WTC11 (cell line): ENCODE data around the gene ASCC1. TPM values are rescaled to one million over a fixed set of nuclear protein-coding genes. Genes with fewer than 3 reads are reported as not detected.
A peak's percentile ranks its signal among the peaks of the same experiment; 100 is the strongest.

Experiments used
- ATAC-seq: fragments of 200-7000 bp; cut with Tn5 transposase; 2 replicates; pipeline ENCODE4 v1.10.0; 2021; ENCODE audit warnings: mild to moderate bottlenecking, moderate library complexity
- CTCF ChIA-PET: fragments of 300-600 bp; sonication (Branson Sonifier 250); formaldehyde crosslinking; loops from one replicate; lab custom pipeline; 2021; ENCODE audit warnings: antibody characterized with exemption; lab: Charles Lee
- POLR2A ChIA-PET: fragments of 350-600 bp; sonication (Branson Sonifier 250); formaldehyde crosslinking; loops from one replicate; lab custom pipeline; 2021; ENCODE audit warnings: antibody characterized with exemption; lab: Charles Lee
- DNase-seq: peaks from one replicate; pipeline ENCODE4 v3.0.0; 2021; ENCODE audit warnings: low spot score
- H3K27ac Mint-ChIP-seq: 2 replicates; pipeline ENCODE4 v1.8.0; 2021; ENCODE audit warnings: mixed read lengths
- H3K27me3 Mint-ChIP-seq: 2 replicates; pipeline ENCODE4 v1.8.0; 2021; ENCODE audit warnings: low read depth, mild to moderate bottlenecking, moderate library complexity, mixed read lengths
- H3K36me3 Mint-ChIP-seq: 2 replicates; pipeline ENCODE4 v1.8.0; 2021; ENCODE audit warnings: mixed read lengths
- H3K4me1 Mint-ChIP-seq: 2 replicates; pipeline ENCODE4 v1.8.0; 2022; ENCODE audit warnings: mixed read lengths
- H3K4me3 Mint-ChIP-seq: 2 replicates; pipeline ENCODE4 v1.8.0; 2021; ENCODE audit warnings: mild to moderate bottlenecking, moderate library complexity, mixed read lengths
- H3K9me3 Mint-ChIP-seq: 2 replicates; pipeline ENCODE4 v1.8.0; 2021; ENCODE audit warnings: mixed read lengths
- AR ChIP-seq: fragments of 250-450 bp; sonication (Bioruptor Pico); IDR thresholded peaks from 2 replicates; pipeline ENCODE4 v1.9.0; 2021; ENCODE audit warnings: mild to moderate bottlenecking
- CBFB ChIP-seq: sonication (generic); formaldehyde crosslinking; IDR thresholded peaks from 2 replicates; pipeline ENCODE4 v1.8.1; 2022; ENCODE audit warnings: mild to moderate bottlenecking, low read depth, missing genetic modification reagents
- CREM ChIP-seq: sonication (generic); formaldehyde crosslinking; IDR thresholded peaks from 2 replicates; pipeline ENCODE4 v1.8.1; 2022; ENCODE audit warnings: mild to moderate bottlenecking, missing genetic modification reagents, moderate library complexity
- E2F1 ChIP-seq: sonication (generic); formaldehyde crosslinking; IDR thresholded peaks from 2 replicates; pipeline ENCODE4 v1.8.0; 2022; ENCODE audit warnings: mild to moderate bottlenecking, missing genetic modification reagents
- GABPB1 ChIP-seq: sonication (generic); formaldehyde crosslinking; IDR thresholded peaks from 2 replicates; pipeline ENCODE4 v1.8.1; 2023; ENCODE audit warnings: mild to moderate bottlenecking, missing genetic modification reagents
- HMGA2 ChIP-seq: fragments of 250-450 bp; sonication (Bioruptor Pico); IDR thresholded peaks from 2 replicates; pipeline ENCODE4 v1.4.0; 2021; ENCODE audit warnings: mild to moderate bottlenecking, moderate library complexity
- TEAD1 ChIP-seq: sonication (generic); formaldehyde crosslinking; IDR thresholded peaks from 2 replicates; pipeline ENCODE4 v1.8.0; 2022; ENCODE audit warnings: mild to moderate bottlenecking, missing genetic modification reagents
- USF2 ChIP-seq: sonication (generic); formaldehyde crosslinking; IDR thresholded peaks from 2 replicates; pipeline ENCODE4 v1.8.1; 2023; ENCODE audit warnings: mild to moderate bottlenecking, missing genetic modification reagents, moderate library complexity
- ZNF396 ChIP-seq: fragments of 250-450 bp; sonication (Bioruptor Pico); IDR thresholded peaks from 2 replicates; pipeline ENCODE4 v1.8.0; 2021; ENCODE audit warnings: mild to moderate bottlenecking, moderate library complexity, borderline replicate concordance
- ZNF671 ChIP-seq: fragments of 250-450 bp; sonication (Bioruptor Pico); IDR thresholded peaks from 2 replicates; pipeline ENCODE4 v1.8.0; 2021; ENCODE audit warnings: mild to moderate bottlenecking
- total RNA-seq: library from RNA; stranded (reverse); gene quantifications from 3 replicates; pipeline ENCODE4 v1.2.3, GENCODE V29; 2021
- TF ChIP-seq, protein P1 (sequence below): fragments of 250-450 bp; sonication (Bioruptor Pico); conservative IDR thresholded peaks from 2 replicates; pipeline ENCODE4 v1.9.0; 2021; ENCODE audit warnings: mild to moderate bottlenecking
- TF ChIP-seq, protein P2 (sequence below): fragments of 250-450 bp; sonication (Bioruptor Pico); IDR thresholded peaks from 2 replicates; pipeline ENCODE4 v1.9.0; 2021; ENCODE audit warnings: mild to moderate bottlenecking
- TF ChIP-seq, protein P3 (sequence below): sonication (generic); formaldehyde crosslinking; IDR thresholded peaks from 2 replicates; pipeline ENCODE4 v1.8.0; 2022; ENCODE audit warnings: mild to moderate bottlenecking, missing genetic modification reagents
- TF ChIP-seq, protein P4 (sequence below): sonication (generic); formaldehyde crosslinking; IDR thresholded peaks from 2 replicates; pipeline ENCODE4 v1.8.0; 2023; ENCODE audit warnings: missing genetic modification reagents

Gene ASCC1
- total RNA-seq, 1 experiment from 2014 or later = 30.4 TPM

GRCh38 chr10:72253578-72253977, 37.5 kb upstream of the ASCC1 start (continued):
- TF ChIP-seq, protein P1, sequence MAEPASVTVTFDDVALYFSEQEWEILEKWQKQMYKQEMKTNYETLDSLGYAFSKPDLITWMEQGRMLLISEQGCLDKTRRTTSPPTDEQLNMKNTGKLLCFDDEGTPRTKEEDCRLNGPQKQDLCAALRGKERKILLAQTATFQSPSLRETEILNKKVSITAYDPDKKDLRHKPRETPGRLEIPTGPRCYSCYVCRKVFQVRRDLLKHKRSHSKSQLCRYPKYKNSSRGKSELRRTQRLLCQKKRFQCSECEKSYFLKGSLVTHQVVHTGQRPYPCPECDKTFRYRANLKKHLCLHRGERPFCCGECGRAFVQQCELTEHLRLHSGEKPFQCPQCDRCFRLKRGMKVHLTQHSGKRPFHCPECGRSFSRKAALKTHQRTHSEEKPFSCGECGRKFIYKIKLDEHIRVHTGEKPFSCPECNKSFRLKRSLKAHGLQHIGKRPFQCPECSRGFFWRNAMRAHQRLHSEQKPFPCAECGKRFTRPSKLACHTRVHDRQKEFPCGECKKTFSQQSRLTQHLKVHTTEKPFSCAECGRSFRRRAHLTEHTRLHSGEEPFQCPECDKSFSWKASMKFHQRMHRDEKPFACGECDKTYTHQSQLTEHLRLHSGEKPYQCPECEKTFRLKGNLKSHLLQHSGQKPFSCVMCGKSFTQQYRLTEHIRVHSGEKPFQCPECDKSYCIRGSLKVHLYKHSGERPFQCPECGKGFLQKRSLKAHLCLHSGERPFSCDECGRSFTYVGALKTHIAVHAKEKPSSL (CRISPR knock-in tag) = no peak
- TF ChIP-seq, all 79 proteins: peak for 0

DNA sequence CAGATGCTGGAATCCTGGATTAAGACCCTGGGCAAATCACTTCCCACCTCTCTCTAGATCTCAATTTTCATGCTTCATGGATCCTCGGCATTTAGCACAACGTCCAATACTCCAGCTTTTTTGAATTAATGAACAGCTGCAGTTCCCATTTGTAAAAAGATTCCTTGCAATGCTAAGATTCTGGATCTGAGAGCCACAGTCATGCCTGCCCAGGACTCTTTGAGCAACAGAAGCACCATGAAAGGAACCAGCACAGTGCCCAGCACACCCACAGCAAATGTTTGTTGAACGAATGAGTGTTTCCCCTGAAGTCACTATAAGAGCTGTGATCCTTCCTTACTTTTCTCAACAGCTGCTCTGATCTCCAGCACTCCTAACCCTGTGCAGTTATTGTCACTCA, 36.9 kb upstream of the ASCC1 start:
- no peak overlapping the region for H3K4me3 Mint-ChIP-seq
- no peaks in the 10 kb centered on the region for H3K27me3 Mint-ChIP-seq
- no peaks in the 10 kb centered on the region for H3K36me3 Mint-ChIP-seq
- CTCF ChIA-PET = no interaction called here
- POLR2A ChIA-PET = interaction anchor here (2.6 kb wide), 1 partner anchor 21 kb away, joined by 24 read pairs; the partner anchor contains the start of gene DDIT4
- ATAC-seq = no peak
- no peak for DNase-seq
- H3K27ac Mint-ChIP-seq = no peak overlapping the region
- TF ChIP-seq, protein P2, sequence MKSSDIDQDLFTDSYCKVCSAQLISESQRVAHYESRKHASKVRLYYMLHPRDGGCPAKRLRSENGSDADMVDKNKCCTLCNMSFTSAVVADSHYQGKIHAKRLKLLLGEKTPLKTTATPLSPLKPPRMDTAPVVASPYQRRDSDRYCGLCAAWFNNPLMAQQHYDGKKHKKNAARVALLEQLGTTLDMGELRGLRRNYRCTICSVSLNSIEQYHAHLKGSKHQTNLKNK (CRISPR knock-in tag) = no peak
- TF ChIP-seq, protein P3, sequence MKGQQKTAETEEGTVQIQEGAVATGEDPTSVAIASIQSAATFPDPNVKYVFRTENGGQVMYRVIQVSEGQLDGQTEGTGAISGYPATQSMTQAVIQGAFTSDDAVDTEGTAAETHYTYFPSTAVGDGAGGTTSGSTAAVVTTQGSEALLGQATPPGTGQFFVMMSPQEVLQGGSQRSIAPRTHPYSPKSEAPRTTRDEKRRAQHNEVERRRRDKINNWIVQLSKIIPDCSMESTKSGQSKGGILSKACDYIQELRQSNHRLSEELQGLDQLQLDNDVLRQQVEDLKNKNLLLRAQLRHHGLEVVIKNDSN = no peak
- no peak for TF ChIP-seq CBFB (CRISPR knock-in tag)
- TF ChIP-seq ZNF396 (CRISPR knock-in tag) = no peak
- no peak for TF ChIP-seq USF2
- no peak for TF ChIP-seq TEAD1
- TF ChIP-seq HMGA2 (CRISPR knock-in tag) = no peak
- TF ChIP-seq AR (CRISPR knock-in tag) = no peak
- TF ChIP-seq ZNF671 = no peak
- no peak for TF ChIP-seq CREM (CRISPR knock-in tag)
- TF ChIP-seq, protein P4, sequence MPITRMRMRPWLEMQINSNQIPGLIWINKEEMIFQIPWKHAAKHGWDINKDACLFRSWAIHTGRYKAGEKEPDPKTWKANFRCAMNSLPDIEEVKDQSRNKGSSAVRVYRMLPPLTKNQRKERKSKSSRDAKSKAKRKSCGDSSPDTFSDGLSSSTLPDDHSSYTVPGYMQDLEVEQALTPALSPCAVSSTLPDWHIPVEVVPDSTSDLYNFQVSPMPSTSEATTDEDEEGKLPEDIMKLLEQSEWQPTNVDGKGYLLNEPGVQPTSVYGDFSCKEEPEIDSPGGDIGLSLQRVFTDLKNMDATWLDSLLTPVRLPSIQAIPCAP = no peak
- peaks cover 37% of the 10 kb centered on the region for H3K4me1 Mint-ChIP-seq
- no peaks in the 10 kb centered on the region for H3K9me3 Mint-ChIP-seq

- DNase-seq (no peak), ATAC-seq (no peak)
- Mint-ChIP-seq H3K9me3 (no peaks in the 10 kb centered on the region), H3K4me3 (no peak overlapping the region), H3K27ac (0 out of 2 replicates have a peak overlapping the region, but pooled peaks have one; percentile 46), H3K27me3 (no peaks in the 10 kb centered on the region), H3K36me3 (no peaks in the 10 kb centered on the region), H3K4me1 (peaks cover 38% of the 10 kb centered on the region)
- peak; percentile 76 for TF ChIP-seq GABPB1
- TF ChIP-seq E2F1 = no peak
- POLR2A ChIA-PET = no interaction called here
- CTCF ChIA-PET = no interaction called here
These were observed 35.6 kb upstream of the ASCC1 start for GRCh38 chr10:72251635-72252034.
